HepG2 (cell line): ENCODE measurements around the gene BICRAL. TPM values are rescaled to one million over a fixed set of nuclear protein-coding genes. Genes with fewer than 3 reads are reported as not detected.

Experiments used
- FOXJ3 ChIP-seq: sonication (generic); formaldehyde crosslinking; IDR thresholded peaks from 2 replicates; pipeline ENCODE4 v1.4.0; 2020; ENCODE audit warnings: missing genetic modification reagents, mild to moderate bottlenecking, borderline replicate concordance
- HNRNPLL ChIP-seq: fragments of 200-400 bp; formaldehyde crosslinking; IDR thresholded peaks from 2 replicates; pipeline ENCODE4 v1.6.1; 2017; ENCODE audit warnings: mild to moderate bottlenecking, low read depth, low read length; ENCODE audit not compliant: poor library complexity, severe bottlenecking
- THAP11 ChIP-seq: IDR thresholded peaks from 2 replicates; pipeline ENCODE4 v1.6.1; 2016; ENCODE audit warnings: missing biosample characterization, missing genetic modification reagents
- U2AF2 ChIP-seq: fragments of 200-400 bp; formaldehyde crosslinking; IDR thresholded peaks from 2 replicates; pipeline ENCODE4 v1.6.1; 2017; ENCODE audit warnings: low read depth, mild to moderate bottlenecking, low read length
- ZNF121 ChIP-seq: sonication (generic); formaldehyde crosslinking; IDR thresholded peaks from 2 replicates; pipeline ENCODE4 v1.5.0; 2020; ENCODE audit warnings: mild to moderate bottlenecking, missing genetic modification reagents
- ZNF343 ChIP-seq: sonication (generic); formaldehyde crosslinking; IDR thresholded peaks from 2 replicates; pipeline ENCODE4 v1.4.0; 2020; ENCODE audit warnings: mild to moderate bottlenecking, missing genetic modification reagents
- ZNF605 ChIP-seq: sonication (generic); formaldehyde crosslinking; IDR thresholded peaks from 2 replicates; pipeline ENCODE4 v1.8.0; 2022; ENCODE audit warnings: mild to moderate bottlenecking, missing genetic modification reagents
- polyA plus RNA-seq, 8 experiments: library from polyadenylated mRNA; depleted of rRNA in 3 of 8; stranded (reverse) in 7 of 8; unstranded in 1 of 8; fragments of >200 nt; fragmentation: Illumina TruSeq in 4 of 8; extraction: Trizol in 4 of 8; gene quantifications; 2 replicates each; pipeline versions ENCODE4 v1.2.1 to v1.2.3, GENCODE V29; 2011 to 2016; ENCODE audit warnings: low read depth in 4 of 8, missing spikeins in 1 of 8, mixed read lengths in 1 of 8; ENCODE audit not compliant: insufficient read depth in 1 of 8
- total RNA-seq, 5 experiments: library from RNA; depleted of rRNA; stranded (reverse); fragments of >200 nt; fragmentation: Illumina TruSeq; extraction: Trizol; gene quantifications; 2 replicates each; pipeline ENCODE4 v1.2.3, GENCODE V29; 2016; ENCODE audit warnings: low read depth in 1 of 5
- TF ChIP-seq, protein P1 (sequence below): sonication (generic); formaldehyde crosslinking; IDR thresholded peaks from 2 replicates; pipeline ENCODE4 v1.4.0; 2020; ENCODE audit warnings: mild to moderate bottlenecking, missing genetic modification reagents, borderline replicate concordance
- TF ChIP-seq, protein P2 (sequence below): sonication (generic); formaldehyde crosslinking; IDR thresholded peaks from 2 replicates; pipeline ENCODE4 v1.4.0; 2020; ENCODE audit warnings: missing genetic modification reagents
- TF ChIP-seq, protein P3 (sequence below): IDR thresholded peaks from 2 replicates; pipeline ENCODE4 v1.6.1; 2012; ENCODE audit warnings: low read depth, low read length, improper control_type of control experiment
- TF ChIP-seq, protein P4 (sequence below): sonication (generic); formaldehyde crosslinking; IDR thresholded peaks from 2 replicates; pipeline ENCODE4 v1.9.0; 2021; ENCODE audit warnings: missing genetic modification reagents, borderline replicate concordance

Gene BICRAL
- total and polyA plus RNA-seq, 2 of the 13 experiments (the other 11 are each of a cell fraction or from before 2014, with no cell fraction given) = 5.0 to 13.5 TPM

DNA sequence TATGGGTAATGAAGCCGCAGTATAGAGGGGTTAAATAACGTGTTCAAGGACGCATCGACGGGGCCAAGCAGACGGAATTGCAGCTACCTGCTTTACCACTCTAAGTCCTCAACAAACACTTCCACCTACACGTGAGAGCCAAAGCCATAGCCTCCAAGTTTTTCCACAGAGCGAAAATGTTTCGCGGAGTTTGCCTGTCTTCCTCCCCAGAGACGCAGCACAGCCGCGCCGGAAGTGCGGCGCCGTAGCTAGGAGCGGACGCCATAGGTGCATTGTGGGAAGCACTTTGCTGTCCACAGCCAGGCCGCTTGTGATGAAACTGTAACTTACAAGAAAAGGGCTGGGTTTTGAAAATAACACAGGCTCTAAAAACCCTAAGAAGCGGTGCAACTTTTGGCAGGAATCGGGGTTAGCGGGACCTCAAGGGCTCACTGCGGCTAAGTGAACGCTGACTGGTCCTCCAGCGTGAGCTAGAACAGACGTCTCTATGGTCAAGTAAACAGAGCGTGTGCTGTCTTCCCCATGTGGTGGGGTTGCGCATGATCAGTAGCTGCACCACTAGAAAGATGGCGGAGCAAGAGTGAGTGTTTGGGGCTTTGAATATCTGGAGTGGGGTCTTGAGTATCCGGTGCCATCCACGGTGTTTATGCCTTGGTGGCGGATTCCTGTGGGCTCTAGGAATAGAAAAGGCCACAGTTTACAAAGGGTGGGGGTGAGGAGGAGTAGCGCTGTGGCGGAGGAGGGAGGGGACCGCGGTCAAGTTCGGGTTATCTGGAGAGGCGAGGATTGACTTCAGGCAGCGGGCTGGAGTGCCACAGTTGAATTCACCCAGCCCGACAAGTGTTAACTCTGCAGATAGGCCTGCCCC is 97.8 kb downstream of the BICRAL start, which contains the start of gene RPL7L1 (continued):
- TF ChIP-seq FOXJ3 (CRISPR knock-in tag) = peak; percentile 96; the same call in 1 of the 2 replicates
- TF ChIP-seq ZNF605 (CRISPR knock-in tag) = peak; percentile 70
- TF ChIP-seq, protein P1, sequence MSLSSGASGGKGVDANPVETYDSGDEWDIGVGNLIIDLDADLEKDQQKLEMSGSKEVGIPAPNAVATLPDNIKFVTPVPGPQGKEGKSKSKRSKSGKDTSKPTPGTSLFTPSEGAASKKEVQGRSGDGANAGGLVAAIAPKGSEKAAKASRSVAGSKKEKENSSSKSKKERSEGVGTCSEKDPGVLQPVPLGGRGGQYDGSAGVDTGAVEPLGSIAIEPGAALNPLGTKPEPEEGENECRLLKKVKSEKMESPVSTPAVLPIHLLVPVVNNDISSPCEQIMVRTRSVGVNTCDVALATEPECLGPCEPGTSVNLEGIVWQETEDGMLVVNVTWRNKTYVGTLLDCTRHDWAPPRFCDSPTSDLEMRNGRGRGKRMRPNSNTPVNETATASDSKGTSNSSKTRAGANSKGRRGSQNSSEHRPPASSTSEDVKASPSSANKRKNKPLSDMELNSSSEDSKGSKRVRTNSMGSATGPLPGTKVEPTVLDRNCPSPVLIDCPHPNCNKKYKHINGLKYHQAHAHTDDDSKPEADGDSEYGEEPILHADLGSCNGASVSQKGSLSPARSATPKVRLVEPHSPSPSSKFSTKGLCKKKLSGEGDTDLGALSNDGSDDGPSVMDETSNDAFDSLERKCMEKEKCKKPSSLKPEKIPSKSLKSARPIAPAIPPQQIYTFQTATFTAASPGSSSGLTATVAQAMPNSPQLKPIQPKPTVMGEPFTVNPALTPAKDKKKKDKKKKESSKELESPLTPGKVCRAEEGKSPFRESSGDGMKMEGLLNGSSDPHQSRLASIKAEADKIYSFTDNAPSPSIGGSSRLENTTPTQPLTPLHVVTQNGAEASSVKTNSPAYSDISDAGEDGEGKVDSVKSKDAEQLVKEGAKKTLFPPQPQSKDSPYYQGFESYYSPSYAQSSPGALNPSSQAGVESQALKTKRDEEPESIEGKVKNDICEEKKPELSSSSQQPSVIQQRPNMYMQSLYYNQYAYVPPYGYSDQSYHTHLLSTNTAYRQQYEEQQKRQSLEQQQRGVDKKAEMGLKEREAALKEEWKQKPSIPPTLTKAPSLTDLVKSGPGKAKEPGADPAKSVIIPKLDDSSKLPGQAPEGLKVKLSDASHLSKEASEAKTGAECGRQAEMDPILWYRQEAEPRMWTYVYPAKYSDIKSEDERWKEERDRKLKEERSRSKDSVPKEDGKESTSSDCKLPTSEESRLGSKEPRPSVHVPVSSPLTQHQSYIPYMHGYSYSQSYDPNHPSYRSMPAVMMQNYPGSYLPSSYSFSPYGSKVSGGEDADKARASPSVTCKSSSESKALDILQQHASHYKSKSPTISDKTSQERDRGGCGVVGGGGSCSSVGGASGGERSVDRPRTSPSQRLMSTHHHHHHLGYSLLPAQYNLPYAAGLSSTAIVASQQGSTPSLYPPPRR (CRISPR knock-in tag) = peak; percentile 56; the same call in 1 of the 2 replicates
- TF ChIP-seq U2AF2 = no peak
- TF ChIP-seq THAP11 (CRISPR knock-in tag) = peak; percentile 94
- TF ChIP-seq, protein P2, sequence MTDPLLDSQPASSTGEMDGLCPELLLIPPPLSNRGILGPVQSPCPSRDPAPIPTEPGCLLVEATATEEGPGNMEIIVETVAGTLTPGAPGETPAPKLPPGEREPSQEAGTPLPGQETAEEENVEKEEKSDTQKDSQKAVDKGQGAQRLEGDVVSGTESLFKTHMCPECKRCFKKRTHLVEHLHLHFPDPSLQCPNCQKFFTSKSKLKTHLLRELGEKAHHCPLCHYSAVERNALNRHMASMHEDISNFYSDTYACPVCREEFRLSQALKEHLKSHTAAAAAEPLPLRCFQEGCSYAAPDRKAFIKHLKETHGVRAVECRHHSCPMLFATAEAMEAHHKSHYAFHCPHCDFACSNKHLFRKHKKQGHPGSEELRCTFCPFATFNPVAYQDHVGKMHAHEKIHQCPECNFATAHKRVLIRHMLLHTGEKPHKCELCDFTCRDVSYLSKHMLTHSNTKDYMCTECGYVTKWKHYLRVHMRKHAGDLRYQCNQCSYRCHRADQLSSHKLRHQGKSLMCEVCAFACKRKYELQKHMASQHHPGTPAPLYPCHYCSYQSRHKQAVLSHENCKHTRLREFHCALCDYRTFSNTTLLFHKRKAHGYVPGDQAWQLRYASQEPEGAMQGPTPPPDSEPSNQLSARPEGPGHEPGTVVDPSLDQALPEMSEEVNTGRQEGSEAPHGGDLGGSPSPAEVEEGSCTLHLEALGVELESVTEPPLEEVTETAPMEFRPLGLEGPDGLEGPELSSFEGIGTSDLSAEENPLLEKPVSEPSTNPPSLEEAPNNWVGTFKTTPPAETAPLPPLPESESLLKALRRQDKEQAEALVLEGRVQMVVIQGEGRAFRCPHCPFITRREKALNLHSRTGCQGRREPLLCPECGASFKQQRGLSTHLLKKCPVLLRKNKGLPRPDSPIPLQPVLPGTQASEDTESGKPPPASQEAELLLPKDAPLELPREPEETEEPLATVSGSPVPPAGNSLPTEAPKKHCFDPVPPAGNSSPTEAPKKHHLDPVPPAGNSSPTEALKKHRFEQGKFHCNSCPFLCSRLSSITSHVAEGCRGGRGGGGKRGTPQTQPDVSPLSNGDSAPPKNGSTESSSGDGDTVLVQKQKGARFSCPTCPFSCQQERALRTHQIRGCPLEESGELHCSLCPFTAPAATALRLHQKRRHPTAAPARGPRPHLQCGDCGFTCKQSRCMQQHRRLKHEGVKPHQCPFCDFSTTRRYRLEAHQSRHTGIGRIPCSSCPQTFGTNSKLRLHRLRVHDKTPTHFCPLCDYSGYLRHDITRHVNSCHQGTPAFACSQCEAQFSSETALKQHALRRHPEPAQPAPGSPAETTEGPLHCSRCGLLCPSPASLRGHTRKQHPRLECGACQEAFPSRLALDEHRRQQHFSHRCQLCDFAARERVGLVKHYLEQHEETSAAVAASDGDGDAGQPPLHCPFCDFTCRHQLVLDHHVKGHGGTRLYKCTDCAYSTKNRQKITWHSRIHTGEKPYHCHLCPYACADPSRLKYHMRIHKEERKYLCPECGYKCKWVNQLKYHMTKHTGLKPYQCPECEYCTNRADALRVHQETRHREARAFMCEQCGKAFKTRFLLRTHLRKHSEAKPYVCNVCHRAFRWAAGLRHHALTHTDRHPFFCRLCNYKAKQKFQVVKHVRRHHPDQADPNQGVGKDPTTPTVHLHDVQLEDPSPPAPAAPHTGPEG = peak; percentile 70; the same call in 1 of the 2 replicates
- 0 out of 2 replicates have a peak, but pooled peaks have one; percentile 24 for TF ChIP-seq ZNF121 (CRISPR knock-in tag)
- TF ChIP-seq, protein P3, sequence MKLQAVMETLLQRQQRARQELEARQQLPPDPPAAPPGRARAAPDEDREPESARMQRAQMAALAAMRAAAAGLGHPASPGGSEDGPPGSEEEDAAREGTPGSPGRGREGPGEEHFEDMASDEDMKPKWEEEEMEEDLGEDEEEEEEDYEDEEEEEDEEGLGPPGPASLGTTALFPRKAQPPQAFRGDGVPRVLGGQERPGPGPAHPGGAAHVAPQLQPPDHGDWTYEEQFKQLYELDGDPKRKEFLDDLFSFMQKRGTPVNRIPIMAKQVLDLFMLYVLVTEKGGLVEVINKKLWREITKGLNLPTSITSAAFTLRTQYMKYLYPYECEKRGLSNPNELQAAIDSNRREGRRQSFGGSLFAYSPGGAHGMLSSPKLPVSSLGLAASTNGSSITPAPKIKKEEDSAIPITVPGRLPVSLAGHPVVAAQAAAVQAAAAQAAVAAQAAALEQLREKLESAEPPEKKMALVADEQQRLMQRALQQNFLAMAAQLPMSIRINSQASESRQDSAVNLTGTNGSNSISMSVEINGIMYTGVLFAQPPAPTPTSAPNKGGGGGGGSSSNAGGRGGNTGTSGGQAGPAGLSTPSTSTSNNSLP = no peak; the same call in 1 of the 2 replicates
- TF ChIP-seq ZNF343 (CRISPR knock-in tag) = peak; percentile 85; the same call in 1 of the 2 replicates
- peak; percentile 80 for TF ChIP-seq HNRNPLL
- TF ChIP-seq, protein P4, sequence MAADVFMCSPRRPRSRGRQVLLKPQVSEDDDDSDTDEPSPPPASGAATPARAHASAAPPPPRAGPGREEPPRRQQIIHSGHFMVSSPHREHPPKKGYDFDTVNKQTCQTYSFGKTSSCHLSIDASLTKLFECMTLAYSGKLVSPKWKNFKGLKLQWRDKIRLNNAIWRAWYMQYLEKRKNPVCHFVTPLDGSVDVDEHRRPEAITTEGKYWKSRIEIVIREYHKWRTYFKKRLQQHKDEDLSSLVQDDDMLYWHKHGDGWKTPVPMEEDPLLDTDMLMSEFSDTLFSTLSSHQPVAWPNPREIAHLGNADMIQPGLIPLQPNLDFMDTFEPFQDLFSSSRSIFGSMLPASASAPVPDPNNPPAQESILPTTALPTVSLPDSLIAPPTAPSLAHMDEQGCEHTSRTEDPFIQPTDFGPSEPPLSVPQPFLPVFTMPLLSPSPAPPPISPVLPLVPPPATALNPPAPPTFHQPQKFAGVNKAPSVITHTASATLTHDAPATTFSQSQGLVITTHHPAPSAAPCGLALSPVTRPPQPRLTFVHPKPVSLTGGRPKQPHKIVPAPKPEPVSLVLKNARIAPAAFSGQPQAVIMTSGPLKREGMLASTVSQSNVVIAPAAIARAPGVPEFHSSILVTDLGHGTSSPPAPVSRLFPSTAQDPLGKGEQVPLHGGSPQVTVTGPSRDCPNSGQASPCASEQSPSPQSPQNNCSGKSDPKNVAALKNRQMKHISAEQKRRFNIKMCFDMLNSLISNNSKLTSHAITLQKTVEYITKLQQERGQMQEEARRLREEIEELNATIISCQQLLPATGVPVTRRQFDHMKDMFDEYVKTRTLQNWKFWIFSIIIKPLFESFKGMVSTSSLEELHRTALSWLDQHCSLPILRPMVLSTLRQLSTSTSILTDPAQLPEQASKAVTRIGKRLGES (CRISPR knock-in tag) = no peak; the same call in 1 of the 2 replicates
